Measurements from ENCODE around the gene ROBO1. TPM values are rescaled to one million over a fixed set of nuclear protein-coding genes. Genes with fewer than 3 reads are reported as not detected.

ROBO1 gene
- total RNA-seq, 4 donors from 2014 or later, result 8.6 to 26.3 (median 16.6) TPM

DNA sequence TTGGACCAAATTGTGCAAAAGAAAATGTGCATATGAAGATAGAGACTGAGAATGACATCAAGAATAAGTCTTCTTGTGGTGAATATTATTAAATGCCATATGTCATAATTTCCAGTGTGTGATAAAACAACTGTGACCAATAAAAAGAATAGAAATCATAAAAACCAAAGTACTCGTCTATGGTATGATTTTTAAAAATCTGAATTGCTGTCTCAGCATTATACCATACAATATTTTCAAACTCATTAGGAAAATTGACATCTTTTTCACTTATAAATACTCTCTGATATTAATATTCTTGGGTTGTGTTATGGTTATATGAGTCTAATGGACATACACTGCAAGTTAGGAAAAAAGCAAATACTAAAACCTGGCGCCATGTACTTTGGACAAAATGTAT lies 279.4 kb downstream of the ROBO1 start:
- intact Hi-C loops (cut with DNase I), result no loop called here
- Histone ChIP-seq H3K4me3 (replicated peaks in 1 of 3) (no peak overlapping the region), H3K4me1 (peaks cover 0 to 4% of the 10 kb centered on the region in 2 donors), H3K27ac (no peak overlapping the region), H3K27me3 (no peaks in the 10 kb centered on the region), H3K9me3 (no peaks in the 10 kb centered on the region), H3K36me3 (no peaks in the 10 kb centered on the region)
- TF ChIP-seq, protein P1, sequence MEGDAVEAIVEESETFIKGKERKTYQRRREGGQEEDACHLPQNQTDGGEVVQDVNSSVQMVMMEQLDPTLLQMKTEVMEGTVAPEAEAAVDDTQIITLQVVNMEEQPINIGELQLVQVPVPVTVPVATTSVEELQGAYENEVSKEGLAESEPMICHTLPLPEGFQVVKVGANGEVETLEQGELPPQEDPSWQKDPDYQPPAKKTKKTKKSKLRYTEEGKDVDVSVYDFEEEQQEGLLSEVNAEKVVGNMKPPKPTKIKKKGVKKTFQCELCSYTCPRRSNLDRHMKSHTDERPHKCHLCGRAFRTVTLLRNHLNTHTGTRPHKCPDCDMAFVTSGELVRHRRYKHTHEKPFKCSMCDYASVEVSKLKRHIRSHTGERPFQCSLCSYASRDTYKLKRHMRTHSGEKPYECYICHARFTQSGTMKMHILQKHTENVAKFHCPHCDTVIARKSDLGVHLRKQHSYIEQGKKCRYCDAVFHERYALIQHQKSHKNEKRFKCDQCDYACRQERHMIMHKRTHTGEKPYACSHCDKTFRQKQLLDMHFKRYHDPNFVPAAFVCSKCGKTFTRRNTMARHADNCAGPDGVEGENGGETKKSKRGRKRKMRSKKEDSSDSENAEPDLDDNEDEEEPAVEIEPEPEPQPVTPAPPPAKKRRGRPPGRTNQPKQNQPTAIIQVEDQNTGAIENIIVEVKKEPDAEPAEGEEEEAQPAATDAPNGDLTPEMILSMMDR (IDR thresholded peaks at IDR 0.05), result no peak
- no peak for TF ChIP-seq POLR2A (IDR thresholded peaks at IDR 0.05)
- DNase-seq, result no peak
- 92 to 94% methylated on average over 2 of the region's 2 CpGs for WGBS, 2 donors

DNA sequence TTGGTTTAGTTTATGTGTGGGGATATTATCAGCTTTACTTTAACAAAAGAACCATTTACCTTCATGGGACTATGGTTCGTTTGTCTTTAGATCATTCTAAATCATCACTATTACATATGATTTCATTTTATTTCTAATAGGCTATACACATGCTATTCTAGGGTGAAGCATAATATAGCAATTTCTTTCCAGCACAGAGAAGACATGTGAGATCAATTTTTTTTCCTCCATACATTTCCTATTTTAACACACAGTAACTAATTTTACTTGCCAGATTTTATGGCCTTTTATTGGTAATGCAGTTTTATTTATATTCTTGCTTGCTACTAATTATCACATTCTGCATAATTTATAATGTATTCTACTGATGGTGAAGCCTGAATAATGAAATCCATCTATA lies 287.1 kb downstream of the ROBO1 start:
- 60 to 71% methylated on average over 1 of the region's 1 CpG for WGBS, 2 donors
- Histone ChIP-seq H3K4me3 (replicated peaks in 1 of 3) (no peak overlapping the region), H3K4me1 (no peaks in the 10 kb centered on the region), H3K36me3 (no peaks in the 10 kb centered on the region), H3K27me3 (no peaks in the 10 kb centered on the region), H3K27ac (no peak overlapping the region), H3K9me3 (no peaks in the 10 kb centered on the region)
- TF ChIP-seq, protein P1 (IDR thresholded peaks at IDR 0.05), result no peak
- TF ChIP-seq POLR2A (IDR thresholded peaks at IDR 0.05), result no peak
- intact Hi-C loops (cut with DNase I), result no loop called here
- no peak for DNase-seq

DNA sequence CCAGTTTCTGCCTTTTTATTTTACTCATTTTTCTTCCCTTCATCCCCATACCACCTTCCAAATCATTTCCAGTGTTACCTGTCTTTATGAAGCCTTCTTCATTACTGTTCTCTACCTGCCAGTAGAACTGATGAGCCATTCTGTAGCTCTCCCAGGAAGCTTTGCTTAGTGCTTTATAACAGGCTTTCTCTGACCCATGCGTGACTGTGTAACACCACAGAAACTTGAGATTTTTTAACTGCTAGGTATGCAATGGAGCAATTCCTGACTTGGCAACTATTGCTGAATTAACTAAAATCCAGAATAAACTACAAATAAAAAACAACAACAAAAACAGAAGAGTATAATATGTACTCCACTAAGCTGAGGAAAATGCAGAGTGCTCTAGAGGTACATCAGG lies 289.2 kb downstream of the ROBO1 start:
- no peak for TF ChIP-seq POLR2A (IDR thresholded peaks at IDR 0.05)
- TF ChIP-seq, protein P1 (IDR thresholded peaks at IDR 0.05), result no peak
- H3K4me1 ChIP-seq, result no peaks in the 10 kb centered on the region
- WGBS, 2 donors, result 77 to 89% methylated on average over 1 of the region's 1 CpG
- H3K4me3 ChIP-seq (replicated peaks in 1 of 3), result no peak overlapping the region
- DNase-seq, result no peak
- no peak overlapping the region for H3K27ac ChIP-seq
- H3K27me3 ChIP-seq, result no peaks in the 10 kb centered on the region
- H3K9me3 ChIP-seq, result no peaks in the 10 kb centered on the region
- intact Hi-C loops (cut with DNase I), result no loop called here
- no peaks in the 10 kb centered on the region for H3K36me3 ChIP-seq

DNA sequence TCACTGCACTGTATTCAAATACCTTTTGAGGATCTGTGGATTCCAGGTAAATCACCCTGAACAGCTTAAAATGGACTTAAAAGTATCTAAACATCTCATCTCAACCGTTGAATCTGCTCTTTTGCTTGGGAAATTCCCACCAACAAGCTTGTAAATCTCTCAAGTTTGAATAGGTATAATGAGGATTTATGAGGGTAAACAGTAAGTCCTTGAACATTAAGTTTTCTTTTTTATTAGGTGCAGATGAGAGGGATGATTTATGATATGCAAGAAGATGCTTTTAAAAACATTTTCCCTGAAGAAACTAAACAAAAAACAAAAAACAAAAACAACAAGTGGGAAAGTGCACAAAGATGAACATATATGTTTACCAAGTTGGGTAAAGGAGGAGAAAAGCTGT lies 290.6 kb downstream of the ROBO1 start:
- no peaks in the 10 kb centered on the region for H3K36me3 ChIP-seq
- DNase-seq, result no peak
- no peaks in the 10 kb centered on the region for H3K27me3 ChIP-seq
- WGBS, 2 donors, result 34 to 44% methylated on average over 1 of the region's 1 CpG
- H3K4me1 ChIP-seq, result no peaks in the 10 kb centered on the region
- intact Hi-C loops (cut with DNase I), result no loop called here
- no peak overlapping the region for H3K4me3 ChIP-seq (replicated peaks in 1 of 3)
- TF ChIP-seq, protein P1 (IDR thresholded peaks at IDR 0.05), result no peak
- no peak for TF ChIP-seq POLR2A (IDR thresholded peaks at IDR 0.05)
- H3K27ac ChIP-seq, result no peak overlapping the region
- H3K9me3 ChIP-seq, result no peaks in the 10 kb centered on the region

DNA sequence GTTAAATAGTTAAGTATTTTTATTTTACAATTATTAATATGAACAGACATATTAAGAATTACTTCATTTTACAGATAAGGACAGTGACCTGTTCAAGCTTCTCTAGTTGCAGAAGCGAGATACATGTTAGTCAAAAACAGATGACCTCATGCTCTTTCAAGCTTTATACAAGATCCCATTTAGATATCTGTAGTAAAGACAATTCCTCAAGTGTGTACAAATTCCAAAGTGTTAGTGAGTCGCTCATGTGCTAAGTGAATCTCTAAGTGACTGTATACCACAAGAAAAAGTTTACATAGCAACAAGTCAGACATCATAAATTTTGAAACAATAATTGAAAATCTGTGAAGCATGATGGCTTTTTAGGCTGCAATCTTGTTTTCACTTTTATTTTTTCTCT lies 293.8 kb downstream of the ROBO1 start:
- intact Hi-C loops (cut with DNase I), result no loop called here
- DNase-seq, result no peak
- Histone ChIP-seq H3K9me3 (no peaks in the 10 kb centered on the region), H3K36me3 (no peaks in the 10 kb centered on the region), H3K4me1 (no peaks in the 10 kb centered on the region), H3K27me3 (no peaks in the 10 kb centered on the region), H3K4me3 (replicated peaks in 1 of 3) (no peak overlapping the region), H3K27ac (no peak overlapping the region)
- TF ChIP-seq POLR2A (IDR thresholded peaks at IDR 0.05), result no peak
- TF ChIP-seq, protein P1 (IDR thresholded peaks at IDR 0.05), result no peak
- WGBS, 2 donors, result 66 to 68% methylated on average over 2 of the region's 2 CpGs

All from thyroid gland (tissue), 4 donors.